ENCODE results near the gene CD36.
A peak's percentile ranks its signal among the peaks of the same experiment; 100 is the strongest.

Gene CD36

DNA sequence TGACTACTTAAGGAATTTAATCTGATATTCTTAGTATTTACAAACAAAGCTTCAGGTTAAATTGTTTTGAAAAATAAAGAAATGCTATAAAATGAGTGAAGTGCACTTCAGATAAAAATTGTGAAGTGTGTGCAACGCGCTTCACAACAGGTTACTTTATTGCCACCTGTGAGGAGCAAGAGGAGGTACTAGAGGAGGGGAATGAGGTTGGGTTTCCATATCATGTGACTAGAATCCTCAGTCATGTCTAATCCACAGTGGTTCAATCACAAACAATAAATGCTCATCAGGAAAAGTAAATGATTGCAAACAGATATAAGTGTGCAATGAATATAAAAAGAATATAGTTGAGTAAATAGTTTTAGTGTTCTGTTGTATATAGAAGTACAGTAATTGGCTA is 34.5 kb upstream of the CD36 start:
- H3K36me3 ChIP-seq (ENCODE audit: control insufficient read depth in 2 of 2, insufficient read depth in 1 of 2, low read length in 2 of 2), result no peaks in the 10 kb centered on the region
- no peak overlapping the region for H3K27ac ChIP-seq (ENCODE audit: extremely low read depth, low read depth, low read length)
- peak; percentile 25; the same call in 1 of the 2 replicates for TF ChIP-seq SCRT2 (tag by site-specific recombination; IDR thresholded peaks at IDR 0.05)
- TF ChIP-seq ZNF133 (tag by site-specific recombination; IDR thresholded peaks at IDR 0.05), result no peak
- no peak for TF ChIP-seq MYNN (tag by site-specific recombination; IDR thresholded peaks at IDR 0.05; ENCODE audit: borderline replicate concordance)
- TF ChIP-seq, protein P1, sequence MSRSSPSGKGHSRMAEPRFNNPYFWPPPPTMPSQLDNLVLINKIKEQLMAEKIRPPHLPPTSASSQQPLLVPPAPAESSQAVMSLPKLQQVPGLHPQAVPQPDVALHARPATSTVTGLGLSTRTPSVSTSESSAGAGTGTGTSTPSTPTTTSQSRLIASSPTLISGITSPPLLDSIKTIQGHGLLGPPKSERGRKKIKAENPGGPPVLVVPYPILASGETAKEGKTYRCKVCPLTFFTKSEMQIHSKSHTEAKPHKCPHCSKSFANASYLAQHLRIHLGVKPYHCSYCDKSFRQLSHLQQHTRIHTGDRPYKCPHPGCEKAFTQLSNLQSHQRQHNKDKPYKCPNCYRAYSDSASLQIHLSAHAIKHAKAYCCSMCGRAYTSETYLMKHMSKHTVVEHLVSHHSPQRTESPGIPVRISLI (tag by site-specific recombination; IDR thresholded peaks at IDR 0.05), result 0 out of 2 replicates have a peak, but pooled peaks have one; percentile 15
- TF ChIP-seq ZNF155 (tag by site-specific recombination; IDR thresholded peaks at IDR 0.05), result no peak
- TF ChIP-seq ZSCAN30 (tag by site-specific recombination; IDR thresholded peaks at IDR 0.05), result no peak
- TF ChIP-seq HOXC10 (CRISPR knock-in tag; IDR thresholded peaks at IDR 0.05), result no peak
- TF ChIP-seq ZNF37A (tag by site-specific recombination; IDR thresholded peaks at IDR 0.05), result no peak
- TF ChIP-seq ZNF248 (tag by site-specific recombination; IDR thresholded peaks at IDR 0.05), result no peak
- TF ChIP-seq, protein P2, sequence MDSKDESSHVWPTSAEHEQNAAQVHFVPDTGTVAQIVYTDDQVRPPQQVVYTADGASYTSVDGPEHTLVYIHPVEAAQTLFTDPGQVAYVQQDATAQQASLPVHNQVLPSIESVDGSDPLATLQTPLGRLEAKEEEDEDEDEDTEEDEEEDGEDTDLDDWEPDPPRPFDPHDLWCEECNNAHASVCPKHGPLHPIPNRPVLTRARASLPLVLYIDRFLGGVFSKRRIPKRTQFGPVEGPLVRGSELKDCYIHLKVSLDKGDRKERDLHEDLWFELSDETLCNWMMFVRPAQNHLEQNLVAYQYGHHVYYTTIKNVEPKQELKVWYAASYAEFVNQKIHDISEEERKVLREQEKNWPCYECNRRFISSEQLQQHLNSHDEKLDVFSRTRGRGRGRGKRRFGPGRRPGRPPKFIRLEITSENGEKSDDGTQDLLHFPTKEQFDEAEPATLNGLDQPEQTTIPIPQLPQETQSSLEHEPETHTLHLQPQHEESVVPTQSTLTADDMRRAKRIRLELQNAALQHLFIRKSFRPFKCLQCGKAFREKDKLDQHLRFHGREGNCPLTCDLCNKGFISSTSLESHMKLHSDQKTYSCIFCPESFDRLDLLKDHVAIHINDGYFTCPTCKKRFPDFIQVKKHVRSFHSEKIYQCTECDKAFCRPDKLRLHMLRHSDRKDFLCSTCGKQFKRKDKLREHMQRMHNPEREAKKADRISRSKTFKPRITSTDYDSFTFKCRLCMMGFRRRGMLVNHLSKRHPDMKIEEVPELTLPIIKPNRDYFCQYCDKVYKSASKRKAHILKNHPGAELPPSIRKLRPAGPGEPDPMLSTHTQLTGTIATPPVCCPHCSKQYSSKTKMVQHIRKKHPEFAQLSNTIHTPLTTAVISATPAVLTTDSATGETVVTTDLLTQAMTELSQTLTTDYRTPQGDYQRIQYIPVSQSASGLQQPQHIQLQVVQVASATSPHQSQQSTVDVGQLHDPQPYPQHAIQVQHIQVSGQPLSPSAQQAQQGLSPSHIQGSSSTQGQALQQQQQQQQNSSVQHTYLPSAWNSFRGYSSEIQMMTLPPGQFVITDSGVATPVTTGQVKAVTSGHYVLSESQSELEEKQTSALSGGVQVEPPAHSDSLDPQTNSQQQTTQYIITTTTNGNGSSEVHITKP (tag by site-specific recombination; IDR thresholded peaks at IDR 0.05), result no peak
- TF ChIP-seq ZNF621 (tag by site-specific recombination; IDR thresholded peaks at IDR 0.05), result no peak
- no peak for TF ChIP-seq ZBTB1 (tag by site-specific recombination; IDR thresholded peaks at IDR 0.05)
- no peak for TF ChIP-seq ZNF600 (tag by site-specific recombination; IDR thresholded peaks at IDR 0.05)
- no peak for TF ChIP-seq FEZF1 (tag by site-specific recombination; IDR thresholded peaks at IDR 0.05)
- TF ChIP-seq OSR2 (tag by site-specific recombination; IDR thresholded peaks at IDR 0.05), result no peak
- no peak overlapping the region for H3K4me3 ChIP-seq (ENCODE audit: low read depth, low read length)
- POLR2A ChIA-PET, result no interaction called here
- no peaks in the 10 kb centered on the region for H3K9me3 ChIP-seq (ENCODE audit: control insufficient read depth, insufficient read depth, low read depth, low read length)
- H3K4me1 ChIP-seq (ENCODE audit: control insufficient read depth, insufficient read depth, low read length), result no peaks in the 10 kb centered on the region
- CTCF ChIA-PET, result no interaction called here

DNA sequence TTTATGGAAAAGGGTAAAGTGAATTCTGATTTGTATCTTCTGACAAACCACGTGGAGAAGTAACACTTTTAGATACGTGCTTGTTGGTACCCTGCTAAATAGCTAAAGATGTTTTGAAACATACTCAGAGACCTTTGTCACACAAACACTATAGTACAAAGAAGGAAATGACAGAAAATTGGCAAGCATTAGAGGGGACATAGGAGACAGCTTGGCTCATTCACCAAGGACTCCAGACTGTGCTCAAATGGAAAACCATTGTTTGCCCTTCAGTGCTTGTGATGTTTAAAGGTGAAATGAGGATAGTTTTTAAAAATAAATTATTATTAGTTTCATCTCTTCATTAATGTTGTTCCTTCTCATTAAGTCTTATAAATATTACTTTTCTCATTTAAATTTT is 34.0 kb upstream of the CD36 start:
- Histone ChIP-seq H3K4me3 (ENCODE audit: low read depth, low read length) (no peak overlapping the region), H3K27ac (ENCODE audit: extremely low read depth, low read depth, low read length) (no peak overlapping the region), H3K36me3 (ENCODE audit: control insufficient read depth in 2 of 2, insufficient read depth in 1 of 2, low read length in 2 of 2) (no peaks in the 10 kb centered on the region), H3K9me3 (ENCODE audit: control insufficient read depth, insufficient read depth, low read depth, low read length) (no peaks in the 10 kb centered on the region), H3K4me1 (ENCODE audit: control insufficient read depth, insufficient read depth, low read length) (no peaks in the 10 kb centered on the region)
- ChIA-PET CTCF (no interaction called here), POLR2A (no interaction called here)
- TF ChIP-seq ZNF16 (tag by site-specific recombination; IDR thresholded peaks at IDR 0.05; ENCODE audit: low read depth) (no peak), ZNF404 (tag by site-specific recombination; IDR thresholded peaks at IDR 0.05) (no peak), MYNN (tag by site-specific recombination; IDR thresholded peaks at IDR 0.05; ENCODE audit: borderline replicate concordance) (no peak), ZNF223 (tag by site-specific recombination; IDR thresholded peaks at IDR 0.05) (no peak), ZNF211 (tag by site-specific recombination; IDR thresholded peaks at IDR 0.05; ENCODE audit: low read depth) (no peak), BCL11B (tag by site-specific recombination; IDR thresholded peaks at IDR 0.05; ENCODE audit: low read depth) (no peak), GLI4 (tag by site-specific recombination; IDR thresholded peaks at IDR 0.05) (no peak), HOXC10 (CRISPR knock-in tag; IDR thresholded peaks at IDR 0.05) (no peak), ZNF544 (tag by site-specific recombination; IDR thresholded peaks at IDR 0.05) (no peak)
- TF ChIP-seq, protein P3, sequence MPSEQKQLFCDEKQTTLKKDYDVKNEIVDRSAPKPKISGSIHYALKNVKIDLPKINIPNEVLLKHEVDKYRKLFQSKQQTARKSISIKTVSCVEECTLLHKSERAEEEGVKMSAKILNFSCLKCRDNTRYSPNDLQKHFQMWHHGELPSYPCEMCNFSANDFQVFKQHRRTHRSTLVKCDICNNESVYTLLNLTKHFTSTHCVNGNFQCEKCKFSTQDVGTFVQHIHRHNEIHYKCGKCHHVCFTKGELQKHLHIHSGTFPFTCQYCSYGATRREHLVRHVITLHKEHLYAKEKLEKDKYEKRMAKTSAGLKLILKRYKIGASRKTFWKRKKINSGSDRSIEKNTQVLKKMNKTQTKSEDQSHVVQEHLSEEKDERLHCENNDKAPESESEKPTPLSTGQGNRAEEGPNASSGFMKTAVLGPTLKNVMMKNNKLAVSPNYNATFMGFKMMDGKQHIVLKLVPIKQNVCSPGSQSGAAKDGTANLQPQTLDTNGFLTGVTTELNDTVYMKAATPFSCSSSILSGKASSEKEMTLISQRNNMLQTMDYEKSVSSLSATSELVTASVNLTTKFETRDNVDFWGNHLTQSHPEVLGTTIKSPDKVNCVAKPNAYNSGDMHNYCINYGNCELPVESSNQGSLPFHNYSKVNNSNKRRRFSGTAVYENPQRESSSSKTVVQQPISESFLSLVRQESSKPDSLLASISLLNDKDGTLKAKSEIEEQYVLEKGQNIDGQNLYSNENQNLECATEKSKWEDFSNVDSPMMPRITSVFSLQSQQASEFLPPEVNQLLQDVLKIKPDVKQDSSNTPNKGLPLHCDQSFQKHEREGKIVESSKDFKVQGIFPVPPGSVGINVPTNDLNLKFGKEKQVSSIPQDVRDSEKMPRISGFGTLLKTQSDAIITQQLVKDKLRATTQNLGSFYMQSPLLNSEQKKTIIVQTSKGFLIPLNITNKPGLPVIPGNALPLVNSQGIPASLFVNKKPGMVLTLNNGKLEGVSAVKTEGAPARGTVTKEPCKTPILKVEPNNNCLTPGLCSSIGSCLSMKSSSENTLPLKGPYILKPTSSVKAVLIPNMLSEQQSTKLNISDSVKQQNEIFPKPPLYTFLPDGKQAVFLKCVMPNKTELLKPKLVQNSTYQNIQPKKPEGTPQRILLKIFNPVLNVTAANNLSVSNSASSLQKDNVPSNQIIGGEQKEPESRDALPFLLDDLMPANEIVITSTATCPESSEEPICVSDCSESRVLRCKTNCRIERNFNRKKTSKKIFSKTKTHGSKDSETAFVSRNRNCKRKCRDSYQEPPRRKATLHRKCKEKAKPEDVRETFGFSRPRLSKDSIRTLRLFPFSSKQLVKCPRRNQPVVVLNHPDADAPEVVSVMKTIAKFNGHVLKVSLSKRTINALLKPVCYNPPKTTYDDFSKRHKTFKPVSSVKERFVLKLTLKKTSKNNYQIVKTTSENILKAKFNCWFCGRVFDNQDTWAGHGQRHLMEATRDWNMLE (tag by site-specific recombination; conservative IDR thresholded peaks at IDR 0.05; ENCODE audit: low read depth), result no peak
